ENCODE measurements around the gene ADA.
"Not testable (repeated sequence)": the region's sequence is repeated elsewhere in the genome, so short reads cannot be mapped to it uniquely, and the experiment has no call there.

ADA gene

DNA sequence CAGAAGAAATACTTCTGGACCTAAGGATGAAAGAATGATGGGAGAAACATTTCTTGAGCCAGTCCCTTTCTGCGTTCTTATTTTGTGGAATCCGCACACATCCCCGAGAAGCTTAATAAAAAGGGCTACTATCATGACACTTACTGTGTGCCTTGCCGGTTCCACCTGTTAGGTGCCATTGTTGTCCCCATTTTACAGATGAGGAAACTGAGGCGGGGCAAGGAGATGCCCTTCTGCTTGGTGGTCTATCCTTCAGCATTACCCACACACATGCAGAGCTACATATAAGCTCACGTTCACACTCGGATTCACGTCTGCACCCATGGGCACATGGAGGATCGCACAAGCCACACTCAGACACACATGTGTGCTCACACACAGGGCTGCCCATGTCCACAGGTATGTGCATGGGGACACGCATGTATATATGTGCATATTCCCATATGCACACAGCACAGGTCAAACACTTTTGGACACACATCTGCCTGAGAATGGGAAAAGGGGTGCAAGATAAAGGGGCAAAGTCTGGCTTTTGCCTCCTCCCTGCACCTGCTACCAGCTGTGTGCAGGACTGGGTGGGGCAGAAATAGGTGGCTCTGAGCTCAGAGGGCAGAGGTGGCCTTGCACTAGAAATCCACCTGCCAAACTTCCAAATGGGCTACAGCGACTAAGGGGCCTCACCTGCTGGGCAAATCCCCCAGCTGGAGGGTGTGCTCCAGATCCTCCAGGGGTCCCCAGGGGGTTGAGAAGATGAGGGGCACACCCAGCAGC, 30.5 kb upstream of the ADA start:
- no peak for DNase-seq (ENCODE audit: low read depth)
- no peak overlapping the region for H3K4me3 ChIP-seq (ENCODE audit: low read depth, low read length)

DNA sequence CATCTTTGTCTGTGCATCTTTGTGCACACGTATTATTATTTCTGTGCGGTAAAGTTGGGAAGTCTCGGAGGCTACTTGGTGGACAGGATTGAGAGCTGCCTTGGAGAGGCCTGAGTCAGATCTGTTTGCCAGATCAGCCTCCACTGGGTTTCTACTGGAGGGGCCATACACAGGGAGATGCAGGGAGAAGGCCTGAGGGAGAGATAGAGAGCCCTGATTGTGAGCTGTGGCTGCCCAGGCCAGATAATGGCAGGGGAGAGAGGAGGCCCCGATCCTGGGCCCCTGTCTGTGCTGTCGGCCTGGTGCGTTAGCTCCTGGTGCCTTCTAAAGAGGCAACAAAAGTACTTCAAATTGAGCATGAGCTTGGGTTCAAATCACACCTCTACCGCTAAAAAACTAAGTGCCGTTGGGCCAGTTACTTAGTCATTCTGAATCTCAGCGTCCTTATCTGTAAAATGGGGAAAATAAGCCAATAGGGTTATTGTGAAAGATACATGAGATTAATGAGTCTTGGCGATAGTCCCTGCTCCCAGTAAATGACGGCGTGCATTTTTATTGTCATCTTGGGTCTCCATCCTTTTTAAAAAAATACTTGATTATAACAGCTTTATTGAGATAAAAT, 27.6 kb upstream of the ADA start:
- no peak for DNase-seq (ENCODE audit: low read depth)
- H3K4me3 ChIP-seq (ENCODE audit: low read depth, low read length), result no peak overlapping the region

DNA sequence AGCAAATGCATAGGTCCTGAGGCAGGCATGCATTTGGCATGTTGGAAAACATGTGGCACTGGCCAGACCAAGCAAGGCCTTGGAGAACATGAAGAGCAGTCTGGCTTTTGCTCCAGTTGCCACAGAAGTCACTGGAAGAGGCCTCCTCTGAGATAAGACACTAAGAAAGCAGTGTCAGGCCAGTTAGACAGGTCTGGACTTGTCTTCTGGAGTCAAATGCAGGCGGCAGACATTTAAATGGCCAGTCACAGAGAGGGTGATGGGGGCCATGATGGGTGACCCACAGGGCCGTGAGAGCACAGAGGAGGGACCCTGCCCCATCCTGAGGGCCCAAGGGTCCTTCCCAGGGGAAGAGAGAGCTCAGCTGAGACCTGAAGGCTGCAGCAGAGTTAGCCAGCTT, 26.7 kb upstream of the ADA start:
- H3K4me3 ChIP-seq (ENCODE audit: low read depth, low read length), result no peak overlapping the region
- no peak for DNase-seq (ENCODE audit: low read depth)

DNA sequence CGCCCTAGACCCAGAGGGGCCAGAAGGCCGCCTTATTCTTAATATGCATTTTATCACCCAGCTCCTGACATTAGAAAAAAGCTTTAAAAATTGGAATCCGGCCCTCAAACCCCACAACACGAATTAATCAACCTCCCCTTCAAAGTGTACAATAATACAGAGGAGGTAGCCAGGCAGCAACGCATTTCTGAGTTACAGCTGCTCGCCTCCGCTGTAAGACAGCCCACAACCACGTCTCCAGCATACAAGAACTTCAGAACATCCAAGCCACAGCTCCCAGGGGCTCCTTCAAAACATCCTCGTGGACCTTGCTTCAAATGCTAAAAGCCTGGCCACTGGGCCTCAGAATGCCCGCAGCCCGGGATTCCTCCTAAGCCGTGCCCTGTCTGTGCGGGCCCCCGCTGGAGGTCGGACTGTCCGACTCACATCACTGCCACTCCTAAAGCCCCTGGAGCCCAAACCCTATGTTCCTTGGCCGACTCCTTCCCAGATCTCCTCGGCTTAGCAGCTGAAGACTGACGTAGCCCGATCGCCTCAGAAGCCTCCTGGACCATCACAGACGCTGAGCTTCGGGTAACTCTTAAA, 20.9 kb upstream of the ADA start:
- not testable (repeated sequence) for H3K4me3 ChIP-seq (ENCODE audit: low read depth, low read length); DNase-seq (ENCODE audit: low read depth)

DNA sequence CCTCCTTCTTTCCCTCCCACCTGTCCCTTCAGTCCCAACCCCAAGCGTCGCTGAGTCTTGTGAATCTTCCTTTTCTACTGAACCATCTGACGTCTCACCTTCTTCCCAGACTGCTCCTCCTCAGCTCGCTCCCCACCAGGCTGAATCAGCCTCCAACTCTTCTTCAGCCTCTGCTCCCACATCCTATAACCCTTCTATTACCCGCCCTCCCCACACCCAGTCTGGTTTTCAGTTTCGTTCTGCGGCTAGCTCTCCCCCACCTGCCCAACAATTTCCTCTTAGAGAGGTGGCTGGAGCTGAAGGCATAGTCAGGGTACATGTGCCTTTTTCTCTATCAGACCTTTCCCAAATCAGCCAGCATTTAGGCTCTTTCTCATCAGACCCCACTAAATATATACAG, 20.0 kb upstream of the ADA start:
- DNase-seq (ENCODE audit: low read depth); H3K4me3 ChIP-seq (ENCODE audit: low read depth, low read length): not testable (repeated sequence)

DNA sequence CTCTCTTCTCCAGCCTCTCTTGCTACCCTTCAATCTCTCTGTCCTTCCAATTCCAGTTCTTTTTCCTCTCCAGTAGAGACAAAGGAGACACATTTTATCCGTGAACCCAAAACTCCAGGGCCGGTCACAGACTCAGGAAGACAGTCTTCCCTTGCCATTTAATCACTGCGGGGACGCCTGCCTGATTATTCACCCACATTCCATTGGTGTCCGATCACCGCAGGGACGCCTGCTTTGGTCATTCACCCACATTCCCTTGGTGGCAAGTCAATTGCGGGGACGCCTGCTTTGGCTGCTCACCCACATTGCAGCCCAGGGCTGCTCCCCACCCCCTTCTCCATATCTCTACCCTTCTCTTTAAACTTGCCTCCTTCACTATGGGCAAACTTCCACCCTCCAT, 19.4 kb upstream of the ADA start:
- not testable (repeated sequence) for DNase-seq (ENCODE audit: low read depth); H3K4me3 ChIP-seq (ENCODE audit: low read depth, low read length)

DNA sequence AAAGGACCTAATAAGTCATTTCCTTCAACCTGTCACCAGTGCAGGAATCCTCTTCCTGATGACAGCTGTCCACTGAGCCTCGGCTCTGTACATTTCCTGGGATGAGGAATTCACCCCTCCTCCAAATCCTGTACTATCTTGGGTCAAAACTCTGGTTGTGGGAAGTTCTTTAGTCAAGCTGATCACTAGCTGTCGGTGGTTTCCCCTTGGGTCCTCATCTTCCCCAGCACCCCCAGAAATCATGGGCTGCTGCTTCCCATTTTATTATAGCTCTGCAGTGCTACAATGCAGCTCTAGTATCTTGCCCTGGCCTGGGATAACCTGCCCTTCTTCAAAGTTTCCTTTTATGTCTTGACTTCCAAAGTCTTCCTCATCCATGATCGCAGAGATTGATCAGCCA, 14.6 kb upstream of the ADA start:
- no peak for DNase-seq (ENCODE audit: low read depth)
- no peak overlapping the region for H3K4me3 ChIP-seq (ENCODE audit: low read depth, low read length)

DNA sequence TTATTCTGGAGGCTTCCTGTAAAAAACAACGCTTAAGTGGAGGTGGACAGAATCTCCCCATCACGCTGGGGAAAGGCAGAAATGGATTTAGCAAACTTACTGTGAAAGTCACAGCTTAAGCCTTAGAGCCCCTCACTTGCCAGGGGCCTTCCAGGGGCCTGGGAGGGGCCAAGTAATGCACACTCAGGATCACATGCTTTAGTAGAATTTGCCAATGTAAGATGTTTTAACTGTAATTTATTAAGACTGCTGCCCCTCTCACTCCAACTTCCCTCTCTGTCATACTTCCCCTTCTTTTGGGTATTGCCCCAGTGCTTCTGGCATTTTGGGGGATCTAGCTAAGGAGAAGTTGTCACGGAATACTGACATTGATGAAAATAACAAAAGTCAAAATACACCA, 12.6 kb upstream of the ADA start:
- no peak overlapping the region for H3K4me3 ChIP-seq (ENCODE audit: low read depth, low read length)
- DNase-seq (ENCODE audit: low read depth), result no peak

DNA sequence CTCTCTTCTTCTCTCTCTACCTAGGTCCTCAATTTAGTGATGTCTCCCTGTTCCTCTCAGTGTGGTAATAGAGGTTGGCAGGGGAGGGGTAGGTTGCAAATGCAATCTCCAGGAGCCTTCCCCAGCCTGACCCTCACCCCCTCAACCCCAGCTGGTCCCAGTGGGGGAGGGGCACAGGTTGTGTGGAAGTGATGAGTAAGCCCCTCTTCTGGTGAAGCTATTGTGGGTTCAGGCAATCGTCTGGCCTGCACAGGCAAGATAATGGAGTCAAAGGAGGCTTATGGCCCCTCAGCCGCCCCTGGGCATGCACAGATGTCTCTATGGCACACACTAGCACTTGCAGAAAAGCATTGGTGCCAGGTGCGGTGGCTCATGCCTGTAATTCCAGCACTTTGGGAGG, 10.8 kb upstream of the ADA start:
- no peak for DNase-seq (ENCODE audit: low read depth)
- H3K4me3 ChIP-seq (ENCODE audit: low read depth, low read length), result no peak overlapping the region

DNA sequence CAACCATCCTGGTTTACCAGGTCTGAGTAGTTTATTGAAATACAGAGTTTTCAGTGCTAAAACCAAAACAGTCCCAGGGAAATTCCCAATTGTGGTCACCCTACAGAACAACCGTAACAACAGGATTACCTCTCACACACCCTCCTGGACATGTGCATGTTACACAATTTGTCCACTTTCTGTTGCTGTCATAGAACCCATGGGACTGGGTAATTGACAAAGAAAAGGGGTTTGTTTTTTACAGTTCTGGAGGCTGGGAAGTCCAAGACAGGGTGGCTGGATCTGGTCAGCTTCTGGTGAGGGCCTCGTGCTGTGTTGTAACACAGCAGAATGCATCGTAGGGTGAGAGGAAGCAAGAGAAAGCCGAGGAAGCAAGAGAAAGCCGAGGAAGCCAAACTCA, 9.1 kb upstream of the ADA start:
- DNase-seq (ENCODE audit: low read depth), result no peak
- H3K4me3 ChIP-seq (ENCODE audit: low read depth, low read length), result no peak overlapping the region

DNA sequence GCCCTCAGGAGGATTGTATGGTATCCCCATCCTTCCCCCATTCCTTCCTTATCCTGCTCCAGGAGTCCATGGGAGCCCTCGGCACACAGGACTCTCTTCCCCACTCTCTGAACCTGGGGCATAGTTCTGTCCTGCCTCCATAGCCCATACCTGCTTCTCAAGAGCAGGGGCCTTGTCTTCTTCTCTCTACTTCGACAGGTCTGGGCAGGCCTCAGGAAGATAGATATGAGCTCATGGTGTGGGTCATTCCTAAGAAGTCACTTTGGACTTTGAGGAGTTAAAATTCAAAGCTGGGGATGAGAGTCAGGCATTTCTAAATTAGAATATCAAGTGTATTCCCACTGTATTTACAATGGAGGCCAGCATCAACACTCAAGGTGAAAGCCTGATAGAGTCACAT, 8.4 kb upstream of the ADA start:
- H3K4me3 ChIP-seq (ENCODE audit: low read depth, low read length), result no peak overlapping the region
- DNase-seq (ENCODE audit: low read depth), result no peak

DNA sequence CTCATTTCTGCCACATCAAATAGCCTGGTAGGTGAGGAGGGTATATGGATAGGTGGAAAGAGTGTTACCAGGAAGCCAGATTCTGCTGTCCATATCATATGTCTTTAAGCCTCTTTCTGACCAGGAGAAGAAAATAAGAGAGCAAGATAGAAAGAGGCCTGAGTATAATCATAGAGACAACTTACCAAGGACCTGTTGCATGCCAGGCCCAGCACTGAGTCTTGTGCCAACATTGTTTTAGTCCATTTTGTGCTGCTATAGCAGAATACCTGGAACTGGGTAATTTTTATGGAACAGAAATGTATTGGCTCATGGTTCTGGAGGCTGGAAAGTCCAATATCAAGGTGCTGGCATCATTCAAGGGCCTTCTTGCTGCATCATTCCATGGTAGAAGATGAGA, 7.3 kb upstream of the ADA start:
- no peak overlapping the region for H3K4me3 ChIP-seq (ENCODE audit: low read depth, low read length)

DNA sequence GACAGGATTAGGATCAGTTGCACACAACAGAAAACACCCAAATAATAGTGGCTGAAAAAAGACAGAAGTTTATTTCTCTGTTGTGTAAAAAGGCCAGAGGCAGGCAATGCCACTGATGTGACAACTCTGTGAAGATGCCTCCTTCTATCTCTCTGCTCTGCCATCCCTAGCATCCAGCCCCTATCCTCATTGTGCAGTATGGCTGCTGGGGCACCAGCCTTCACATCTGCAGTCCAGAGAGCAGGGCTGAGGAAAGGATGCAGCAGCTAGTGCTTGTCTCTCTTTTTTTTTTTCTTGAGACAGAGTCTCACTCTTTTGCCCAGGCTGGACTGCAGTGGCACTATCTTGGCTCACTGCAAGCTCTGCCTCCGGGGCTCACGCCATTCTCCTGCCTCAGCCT, 6.4 kb upstream of the ADA start:
- H3K4me3 ChIP-seq (ENCODE audit: low read depth, low read length), result no peak overlapping the region
- DNase-seq (ENCODE audit: low read depth), result no peak

More for the DNA sequence above, 7.3 kb upstream of the ADA start:
- DNase-seq (ENCODE audit: low read depth), result no peak

DNA sequence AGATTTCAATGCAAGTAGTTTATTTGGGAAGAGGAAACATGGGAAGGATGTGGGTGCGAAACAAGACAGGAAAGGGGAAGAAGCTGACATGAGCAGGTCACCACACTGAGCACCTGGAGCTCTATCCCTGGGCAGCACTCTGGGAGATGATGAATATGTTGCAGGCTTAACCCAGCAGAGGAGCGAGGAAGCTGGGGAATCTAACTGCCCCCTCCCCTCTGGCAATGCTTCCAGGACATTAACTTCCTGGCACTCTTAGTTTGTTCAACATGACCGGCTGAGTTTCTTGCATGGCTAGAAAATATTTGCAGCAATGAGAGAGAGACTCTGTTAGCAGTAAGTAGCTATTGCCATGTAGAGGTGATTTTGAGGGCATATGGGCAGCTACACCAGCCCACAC, 4.9 kb upstream of the ADA start:
- H3K4me3 ChIP-seq (ENCODE audit: low read depth, low read length), result no peak overlapping the region
- no peak for DNase-seq (ENCODE audit: low read depth)

DNA sequence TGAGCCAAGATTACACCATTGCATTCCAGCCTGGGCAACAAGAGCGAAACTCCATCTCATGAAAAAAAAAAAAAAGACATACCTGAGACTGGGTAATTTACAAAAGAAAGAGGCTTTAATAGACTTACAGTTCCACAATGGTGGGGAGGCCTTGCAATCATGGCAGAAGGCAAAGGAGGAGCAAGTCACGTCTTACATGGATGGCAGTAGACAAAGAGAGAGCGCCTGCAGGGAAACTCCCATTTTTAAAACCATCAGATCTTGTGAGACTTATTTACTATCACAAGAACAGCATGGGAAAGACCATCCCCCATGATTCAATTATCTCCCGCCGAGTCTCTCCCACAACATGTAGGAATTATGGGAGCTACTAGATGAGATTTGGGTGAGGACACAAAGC, 2.7 kb upstream of the ADA start:
- not testable (repeated sequence) for DNase-seq (ENCODE audit: low read depth); H3K4me3 ChIP-seq (ENCODE audit: low read depth, low read length)

DNA sequence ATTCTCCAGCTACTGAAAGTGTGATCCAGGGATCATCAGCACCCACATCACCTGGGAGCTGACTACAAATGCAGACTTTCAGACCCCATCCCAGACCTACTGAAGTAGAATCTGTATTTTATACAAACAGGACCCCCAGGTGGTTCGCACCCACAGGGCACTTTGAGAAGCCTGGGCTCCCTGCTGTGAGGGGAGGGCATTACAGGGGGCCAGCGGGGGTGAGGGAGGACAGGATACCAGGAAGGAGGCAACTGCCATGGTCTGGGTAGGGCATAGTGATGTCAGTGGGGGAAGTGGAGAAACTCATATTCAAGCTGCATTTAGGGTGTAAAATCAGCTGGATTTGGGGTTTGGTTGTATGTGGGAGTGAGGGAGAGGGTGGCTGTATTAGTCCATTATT, 2.0 kb upstream of the ADA start:
- H3K4me3 ChIP-seq (ENCODE audit: low read depth, low read length), result no peak overlapping the region
- no peak for DNase-seq (ENCODE audit: low read depth)

DNA sequence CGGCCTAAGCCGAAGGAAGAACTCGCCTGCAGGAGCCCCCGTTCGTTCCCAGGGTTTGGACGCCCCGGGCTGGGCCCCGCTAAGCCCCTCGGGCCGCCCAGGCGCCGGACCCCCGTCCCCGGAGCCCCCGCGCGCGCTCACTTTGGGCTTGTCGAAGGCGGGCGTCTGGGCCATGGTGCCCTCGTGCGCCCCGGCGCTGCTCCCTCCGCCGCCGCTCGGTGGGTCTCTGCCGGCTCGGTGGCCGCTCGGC, 140 bp downstream of the ADA start:
- DNase-seq (ENCODE audit: low read depth), result no peak

DNA sequence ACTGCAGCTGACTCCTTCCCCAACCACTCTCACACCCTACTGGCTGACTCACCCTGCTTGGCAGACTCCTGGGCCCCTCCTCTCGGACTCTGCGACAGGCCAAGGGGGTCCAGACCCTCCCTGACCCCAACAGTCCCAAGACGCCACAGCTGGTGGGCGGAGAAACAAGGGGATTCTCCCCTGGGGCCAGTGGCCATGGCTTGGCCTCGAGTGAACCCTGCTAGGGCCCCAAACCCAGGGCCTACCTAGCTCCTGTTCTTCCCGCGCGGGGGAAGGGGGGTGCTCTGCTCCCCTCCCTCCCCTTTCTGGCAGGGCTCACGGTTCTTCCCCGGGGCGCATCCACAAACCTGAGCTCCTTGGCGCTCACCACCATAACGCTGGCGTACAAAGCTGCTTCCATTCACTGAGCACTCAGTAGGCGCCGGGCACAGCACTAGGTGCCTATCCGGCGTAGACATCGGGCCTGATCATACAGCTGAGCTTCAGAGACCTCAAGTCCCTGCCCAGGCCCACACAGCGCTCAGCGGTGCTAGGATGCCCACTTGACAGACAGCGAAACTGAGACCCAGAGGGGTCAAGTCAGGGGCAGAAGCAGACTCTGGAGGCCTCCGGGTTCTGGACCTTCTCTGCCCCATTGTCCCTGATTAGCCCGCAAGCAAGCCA, 597 bp downstream of the ADA start:
- H3K4me3 ChIP-seq (ENCODE audit: low read depth, low read length), result peak overlapping the region; percentile 70
- no peak for DNase-seq (ENCODE audit: low read depth)

More for the DNA sequence above, 140 bp downstream of the ADA start:
- H3K4me3 ChIP-seq (ENCODE audit: low read depth, low read length), result peak overlapping the region; percentile 70

DNA sequence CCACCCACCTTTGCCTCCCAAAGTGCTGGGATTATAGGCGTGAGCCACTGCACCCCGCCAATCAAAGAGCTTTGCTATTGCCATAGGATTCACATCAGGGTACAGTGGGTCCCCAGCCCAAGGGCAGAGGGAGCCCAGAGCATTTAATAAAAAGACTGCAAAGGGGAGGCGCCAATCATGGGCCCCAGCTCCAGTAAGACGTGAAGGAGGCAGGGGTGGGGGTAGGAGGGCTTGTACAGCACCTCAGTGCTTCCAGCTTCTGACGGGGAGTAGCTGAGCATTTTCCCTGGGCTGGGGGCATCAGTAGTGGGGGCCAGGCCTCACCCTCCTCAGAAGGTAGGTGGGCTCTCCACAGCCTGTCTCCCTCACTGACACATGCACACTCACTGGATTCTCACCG, 1.5 kb downstream of the ADA start:
- H3K4me3 ChIP-seq (ENCODE audit: low read depth, low read length), result no peak overlapping the region
- DNase-seq (ENCODE audit: low read depth), result no peak

DNA sequence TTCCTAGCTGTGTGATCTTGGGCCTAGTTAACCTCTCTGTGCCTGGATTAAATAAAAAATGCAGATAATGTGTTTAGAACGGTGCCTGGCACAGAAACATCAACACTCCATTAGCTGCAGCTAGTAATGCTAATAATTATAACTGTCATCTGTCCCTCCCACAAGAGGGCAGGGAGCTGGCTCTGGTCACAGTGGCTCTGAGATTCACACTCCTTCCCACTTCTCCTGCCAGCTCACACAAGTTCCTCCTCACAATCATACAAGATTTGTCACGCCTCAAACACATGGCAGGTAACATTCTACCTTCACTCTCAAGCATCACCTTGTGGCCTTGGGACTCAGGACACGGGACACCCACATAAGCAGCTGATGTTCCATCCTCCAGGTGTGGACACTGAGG, 2.4 kb downstream of the ADA start:
- DNase-seq (ENCODE audit: low read depth), result no peak

DNA sequence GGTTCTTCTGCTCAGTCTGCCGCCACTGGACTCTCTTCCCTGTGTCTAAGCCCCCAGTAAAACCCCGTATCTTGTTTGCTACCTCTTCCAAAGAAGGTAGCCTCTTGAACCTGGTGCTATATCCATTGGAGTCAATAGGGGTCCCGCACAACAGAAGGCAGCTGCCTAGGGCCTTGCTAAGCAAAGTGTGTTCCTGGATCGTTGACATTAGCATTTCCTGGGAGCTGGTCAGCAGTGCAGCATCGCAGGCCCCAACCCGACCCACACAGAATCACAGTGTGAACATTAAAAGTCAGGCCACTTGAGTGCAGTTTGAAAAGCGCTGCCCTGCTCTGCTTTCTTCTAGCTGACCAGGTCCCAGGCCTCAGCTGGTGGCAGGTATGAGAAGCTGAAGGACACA, 2.9 kb downstream of the ADA start:
- H3K4me3 ChIP-seq (ENCODE audit: low read depth, low read length), result no peak overlapping the region
- no peak for DNase-seq (ENCODE audit: low read depth)

More for the DNA sequence above, 2.4 kb downstream of the ADA start:
- no peak overlapping the region for H3K4me3 ChIP-seq (ENCODE audit: low read depth, low read length)
